Limb (tissue), 2 donors: ENCODE results near the gene PIAS1.
"Not testable (repeated sequence)": the region's sequence is repeated elsewhere in the genome, so short reads cannot be mapped to it uniquely, and the experiment has no call there.

Experiments
- DNase-seq, 2 donors: peaks; one replicate each; pipeline ENCODE4 v3.0.0-alpha.2; 2016; ENCODE audit errors: extremely low spot score in 2 of 2

The PIAS1 gene

GRCh38 chr15:68114840-68115239, 60.7 kb downstream of the PIAS1 start:
- no peak for DNase-seq

- DNase-seq: no peak
Observed at GRCh38 chr15:68124700-68125099, 70.6 kb downstream of the PIAS1 start.

GRCh38 chr15:68126396-68126795, 72.3 kb downstream of the PIAS1 start:
- DNase-seq: no peak

GRCh38 chr15:68129072-68129471, 75.0 kb downstream of the PIAS1 start:
- no peak for DNase-seq

GRCh38 chr15:68130851-68131250, 76.7 kb downstream of the PIAS1 start:
- DNase-seq: no peak

GRCh38 chr15:68137096-68137495, 83.0 kb downstream of the PIAS1 start:
- no peak for DNase-seq

- no peak for DNase-seq
Observed at GRCh38 chr15:68143129-68143528, 89.0 kb downstream of the PIAS1 start.

- no peak for DNase-seq
Observed at GRCh38 chr15:68143785-68144184, 89.7 kb downstream of the PIAS1 start.

- no peak for DNase-seq
Observed at GRCh38 chr15:68145706-68146105, 91.6 kb downstream of the PIAS1 start.

- DNase-seq: no peak
Observed at GRCh38 chr15:68148039-68148438, 93.9 kb downstream of the PIAS1 start.

GRCh38 chr15:68149059-68149458, 94.9 kb downstream of the PIAS1 start:
- DNase-seq: no peak

- DNase-seq: no peak
Observed at GRCh38 chr15:68150187-68150586, 96.1 kb downstream of the PIAS1 start.

- DNase-seq: no peak
Observed at GRCh38 chr15:68151277-68151676, 97.2 kb downstream of the PIAS1 start.

GRCh38 chr15:68152342-68152741, 98.2 kb downstream of the PIAS1 start:
- DNase-seq: no peak

GRCh38 chr15:68154923-68155559, 100.9 kb downstream of the PIAS1 start:
- DNase-seq: peak; percentile 60 to 82

- DNase-seq: no peak
Observed at GRCh38 chr15:68157074-68157473, 103.0 kb downstream of the PIAS1 start.

GRCh38 chr15:68158046-68158628, 104.0 kb downstream of the PIAS1 start:
- DNase-seq: peak in 1 of 2 donors; percentile 27

GRCh38 chr15:68163191-68163590, 109.1 kb downstream of the PIAS1 start:
- no peak for DNase-seq

- no peak for DNase-seq
Observed at GRCh38 chr15:68166847-68167246, 112.7 kb downstream of the PIAS1 start.

- DNase-seq: not testable (repeated sequence)
Observed at GRCh38 chr15:68172037-68172436, 117.9 kb downstream of the PIAS1 start.

- DNase-seq: no peak
Observed at GRCh38 chr15:68173119-68173518, 119.0 kb downstream of the PIAS1 start.

- no peak for DNase-seq
Observed at GRCh38 chr15:68175526-68175925, 121.4 kb downstream of the PIAS1 start.

GRCh38 chr15:68176601-68177000, 122.5 kb downstream of the PIAS1 start:
- no peak for DNase-seq
